Ishikawa (cell line): Measurements from ENCODE around the gene EPHA6.

Source experiments
- CEBPB ChIP-seq: IDR thresholded peaks from 2 replicates; pipeline ENCODE4 v1.6.1; 2012
- CREB1 ChIP-seq: IDR thresholded peaks from 2 replicates; pipeline ENCODE4 v1.6.1; 2012; ENCODE audit warnings: low read depth
- EGR1 ChIP-seq: IDR thresholded peaks from 2 replicates; pipeline ENCODE4 v1.6.1; 2012
- EP300 ChIP-seq: IDR thresholded peaks from 2 replicates; pipeline ENCODE4 v1.6.1; 2012; ENCODE audit warnings: borderline replicate concordance
- FOXM1 ChIP-seq: IDR thresholded peaks from 2 replicates; pipeline ENCODE4 v1.6.1; 2012; ENCODE audit warnings: low read depth, borderline replicate concordance
- MAX ChIP-seq: IDR thresholded peaks from 2 replicates; pipeline ENCODE4 v1.6.1; 2012
- NFIC ChIP-seq: IDR thresholded peaks from 2 replicates; pipeline ENCODE4 v1.6.1; 2012
- RAD21 ChIP-seq: IDR thresholded peaks from 2 replicates; pipeline ENCODE4 v1.6.1; 2012; ENCODE audit warnings: low read depth
- REST ChIP-seq: IDR thresholded peaks from 2 replicates; pipeline ENCODE4 v1.6.1; 2012; ENCODE audit warnings: low read depth, mild to moderate bottlenecking
- TAF1 ChIP-seq: IDR thresholded peaks from 2 replicates; pipeline ENCODE4 v1.6.1; 2012; ENCODE audit warnings: low read depth, mild to moderate bottlenecking
- TCF12 ChIP-seq: IDR thresholded peaks from 2 replicates; pipeline ENCODE4 v1.6.1; 2012; ENCODE audit warnings: low read depth
- TEAD4 ChIP-seq: IDR thresholded peaks from 2 replicates; pipeline ENCODE4 v1.6.1; 2012
- USF1 ChIP-seq: IDR thresholded peaks from 2 replicates; pipeline ENCODE4 v1.6.1; 2012
- YY1 ChIP-seq: IDR thresholded peaks from 2 replicates; pipeline ENCODE4 v1.6.1; 2012; ENCODE audit warnings: low read depth
- ZBTB7A ChIP-seq: IDR thresholded peaks from 2 replicates; pipeline ENCODE4 v1.6.1; 2012; ENCODE audit warnings: low read depth

Gene EPHA6

GRCh38 chr3:97278506-97278905 lies 464.1 kb downstream of the EPHA6 start:
- no peak for TF ChIP-seq TAF1
- TF ChIP-seq CEBPB, result no peak
- TF ChIP-seq EP300, result no peak
- TF ChIP-seq FOXM1, result no peak
- no peak for TF ChIP-seq NFIC
- TF ChIP-seq EGR1, result no peak
- no peak for TF ChIP-seq MAX
- no peak for TF ChIP-seq CREB1
- no peak for TF ChIP-seq ZBTB7A
- TF ChIP-seq USF1, result no peak

GRCh38 chr3:97291901-97292300 lies 477.5 kb downstream of the EPHA6 start:
- TF ChIP-seq RAD21, result no peak
- TF ChIP-seq CEBPB, result no peak
- TF ChIP-seq ZBTB7A, result no peak
- TF ChIP-seq TCF12, result no peak
- no peak for TF ChIP-seq NFIC
- no peak for TF ChIP-seq FOXM1
- no peak for TF ChIP-seq USF1
- no peak for TF ChIP-seq MAX
- TF ChIP-seq YY1, result no peak
- TF ChIP-seq EGR1, result no peak
- no peak for TF ChIP-seq EP300
- no peak for TF ChIP-seq TAF1
- no peak for TF ChIP-seq TEAD4
- no peak for TF ChIP-seq REST
- no peak for TF ChIP-seq CREB1

- TF ChIP-seq USF1, result no peak
- TF ChIP-seq EGR1, result no peak
- no peak for TF ChIP-seq MAX
- TF ChIP-seq REST, result no peak
- no peak for TF ChIP-seq FOXM1
- no peak for TF ChIP-seq ZBTB7A
- TF ChIP-seq RAD21, result no peak
- TF ChIP-seq EP300, result no peak
- no peak for TF ChIP-seq YY1
- no peak for TF ChIP-seq CEBPB
- TF ChIP-seq TEAD4, result no peak
- no peak for TF ChIP-seq CREB1
- TF ChIP-seq TCF12, result no peak
- TF ChIP-seq TAF1, result no peak
- no peak for TF ChIP-seq NFIC
Observed at GRCh38 chr3:97293596-97294131, 479.3 kb downstream of the EPHA6 start.

- TF ChIP-seq TEAD4, result peak; percentile 27; the same call in 1 of the 2 replicates
- no peak for TF ChIP-seq REST
- peak; percentile 91 for TF ChIP-seq NFIC
Observed at GRCh38 chr3:97297032-97297431, 482.6 kb downstream of the EPHA6 start.
